HepG2 (cell line): ENCODE measurements around the gene DVL3. TPM values are rescaled to one million over a fixed set of nuclear protein-coding genes. Genes with fewer than 3 reads are reported as not detected.

Experiments used
- ARNT ChIP-seq: fragments of 450-650 bp; IDR thresholded peaks from 2 replicates; pipeline ENCODE4 v1.6.1; 2017
- BRCA1 ChIP-seq: sonication (generic); formaldehyde crosslinking; IDR thresholded peaks from 2 replicates; pipeline ENCODE4 v1.4.0; 2020; ENCODE audit warnings: missing genetic modification reagents
- HDAC2 ChIP-seq: sonication (generic); formaldehyde crosslinking; IDR thresholded peaks from 2 replicates; pipeline ENCODE4 v1.4.0; 2020; ENCODE audit warnings: missing genetic modification reagents
- HIVEP1 ChIP-seq: sonication (generic); formaldehyde crosslinking; IDR thresholded peaks from 2 replicates; pipeline ENCODE4 v1.4.0; 2020; ENCODE audit warnings: mild to moderate bottlenecking, missing genetic modification reagents
- HNRNPH1 ChIP-seq: fragments of 200-400 bp; formaldehyde crosslinking; optimal IDR thresholded peaks from 2 replicates; pipeline ENCODE3; 2017; ENCODE audit warnings: mild to moderate bottlenecking, low read depth, low read length
- ISX ChIP-seq: sonication (generic); formaldehyde crosslinking; conservative IDR thresholded peaks from 2 replicates; pipeline ENCODE4 v1.5.0; 2020; ENCODE audit warnings: missing genetic modification reagents
- JDP2 ChIP-seq: sonication (generic); formaldehyde crosslinking; IDR thresholded peaks from 2 replicates; pipeline ENCODE4 v1.8.1; 2022; ENCODE audit warnings: missing genetic modification reagents, borderline replicate concordance
- MATR3 ChIP-seq: sonication (generic); formaldehyde crosslinking; IDR thresholded peaks from 2 replicates; pipeline ENCODE4 v1.4.0; 2020; ENCODE audit warnings: missing genetic modification reagents
- MIXL1 ChIP-seq: IDR thresholded peaks from 2 replicates; pipeline ENCODE4 v1.6.1; 2016
- RARA ChIP-seq: IDR thresholded peaks from 2 replicates; pipeline ENCODE4 v1.6.1; 2016; ENCODE audit warnings: missing genetic modification reagents, missing compliant biosample characterization
- TAF1 ChIP-seq: sonication (generic); formaldehyde crosslinking; IDR thresholded peaks from 2 replicates; pipeline ENCODE4 v1.4.0; 2020; ENCODE audit warnings: missing genetic modification reagents
- TBL1XR1 ChIP-seq: fragments of 150-350 bp; IDR thresholded peaks from 2 replicates; pipeline ENCODE4 v1.6.1; 2014; ENCODE audit warnings: borderline replicate concordance, low read length; ENCODE audit not compliant: partially characterized antibody
- TFDP2 ChIP-seq: sonication (generic); formaldehyde crosslinking; IDR thresholded peaks from 2 replicates; pipeline ENCODE4 v1.4.0; 2020; ENCODE audit warnings: missing genetic modification reagents
- TGIF2 ChIP-seq: IDR thresholded peaks from 2 replicates; pipeline ENCODE4 v1.6.1; 2016; ENCODE audit warnings: control low read depth, missing compliant biosample characterization
- XBP1 ChIP-seq: sonication (generic); formaldehyde crosslinking; IDR thresholded peaks from 2 replicates; pipeline ENCODE4 v1.5.0; 2020; ENCODE audit warnings: missing genetic modification reagents
- YEATS2 ChIP-seq: sonication (generic); formaldehyde crosslinking; IDR thresholded peaks from 2 replicates; pipeline ENCODE4 v1.4.0; 2020; ENCODE audit warnings: missing genetic modification reagents, borderline replicate concordance
- ZFP90 ChIP-seq: sonication (generic); formaldehyde crosslinking; IDR thresholded peaks from 2 replicates; pipeline ENCODE4 v1.8.0; 2022; ENCODE audit warnings: missing genetic modification reagents, mild to moderate bottlenecking, inconsistent platforms, borderline replicate concordance
- ZNF180 ChIP-seq: sonication (generic); formaldehyde crosslinking; IDR thresholded peaks from 2 replicates; pipeline ENCODE4 v1.4.0; 2020; ENCODE audit warnings: low read depth, missing genetic modification reagents, borderline replicate concordance
- ZNF367 ChIP-seq: sonication (generic); formaldehyde crosslinking; IDR thresholded peaks from 2 replicates; pipeline ENCODE4 v1.4.0; 2020; ENCODE audit warnings: missing genetic modification reagents, borderline replicate concordance
- ZNF512B ChIP-seq: sonication (generic); formaldehyde crosslinking; IDR thresholded peaks from 2 replicates; pipeline ENCODE4 v1.5.1; 2020; ENCODE audit warnings: missing genetic modification reagents, mild to moderate bottlenecking, borderline replicate concordance
- ZNF564 ChIP-seq: sonication (generic); formaldehyde crosslinking; IDR thresholded peaks from 2 replicates; pipeline ENCODE4 v1.8.1; 2023; ENCODE audit warnings: mild to moderate bottlenecking, missing genetic modification reagents
- ZNF574 ChIP-seq: sonication (generic); formaldehyde crosslinking; IDR thresholded peaks from 2 replicates; pipeline ENCODE4 v1.4.0; 2020; ENCODE audit warnings: missing genetic modification reagents
- ZNF709 ChIP-seq: sonication (generic); formaldehyde crosslinking; IDR thresholded peaks from 2 replicates; pipeline ENCODE4 v1.5.0; 2020; ENCODE audit warnings: mild to moderate bottlenecking, missing genetic modification reagents
- ZNF780A ChIP-seq: sonication (generic); formaldehyde crosslinking; IDR thresholded peaks from 2 replicates; pipeline ENCODE4 v1.8.0; 2022; ENCODE audit warnings: mild to moderate bottlenecking, missing genetic modification reagents, moderate library complexity
- ZNF83 ChIP-seq: sonication (generic); formaldehyde crosslinking; IDR thresholded peaks from 2 replicates; pipeline ENCODE4 v1.4.0; 2020; ENCODE audit warnings: missing genetic modification reagents, mild to moderate bottlenecking, borderline replicate concordance
- polyA plus RNA-seq, 8 experiments: library from polyadenylated mRNA; depleted of rRNA in 3 of 8; stranded (reverse) in 7 of 8; unstranded in 1 of 8; fragments of >200 nt; fragmentation: Illumina TruSeq in 4 of 8; extraction: Trizol in 4 of 8; gene quantifications; 2 replicates each; pipeline versions ENCODE4 v1.2.1 to v1.2.3, GENCODE V29; 2011 to 2016; ENCODE audit warnings: low read depth in 4 of 8, missing spikeins in 1 of 8, mixed read lengths in 1 of 8; ENCODE audit not compliant: insufficient read depth in 1 of 8
- total RNA-seq, 5 experiments: library from RNA; depleted of rRNA; stranded (reverse); fragments of >200 nt; fragmentation: Illumina TruSeq; extraction: Trizol; gene quantifications; 2 replicates each; pipeline ENCODE4 v1.2.3, GENCODE V29; 2016; ENCODE audit warnings: low read depth in 1 of 5

The DVL3 gene
- total and polyA plus RNA-seq, 2 of the 13 experiments (the other 11 are each of a cell fraction or from before 2014, with no cell fraction given) = 29.0 to 36.1 TPM

- TF ChIP-seq TFDP2 (CRISPR knock-in tag) (peak; percentile 94), ZNF180 (no peak), ZNF83 (CRISPR knock-in tag) (no peak), TGIF2 (CRISPR knock-in tag) (no peak), ISX (no peak), ARNT (no peak), HDAC2 (CRISPR knock-in tag) (peak; percentile 65; the same call in 1 of the 2 replicates), JDP2 (CRISPR knock-in tag) (no peak), TBL1XR1 (no peak), ZNF574 (CRISPR knock-in tag) (peak; percentile 93), XBP1 (CRISPR knock-in tag) (no peak), HIVEP1 (CRISPR knock-in tag) (peak; percentile 81; the same call in 1 of the 2 replicates), ZNF709 (CRISPR knock-in tag) (no peak; the same call in 1 of the 2 replicates), YEATS2 (CRISPR knock-in tag) (peak; percentile 38; the same call in 1 of the 2 replicates), BRCA1 (CRISPR knock-in tag) (no peak), ZNF780A (CRISPR knock-in tag) (peak; percentile 19; the same call in 1 of the 2 replicates), MIXL1 (CRISPR knock-in tag) (peak; percentile 84), ZNF512B (CRISPR knock-in tag) (no peak), ZFP90 (CRISPR knock-in tag) (no peak), RARA (CRISPR knock-in tag) (peak; percentile 10; the same call in 1 of the 2 replicates), ZNF367 (CRISPR knock-in tag) (no peak), HNRNPH1 (no peak), ZNF564 (CRISPR knock-in tag) (peak; percentile 99), MATR3 (CRISPR knock-in tag) (no peak), TAF1 (CRISPR knock-in tag) (peak; percentile 72; the same call in 1 of the 2 replicates)
Measured at GRCh38 chr3:184133840-184134745, 21.1 kb upstream of the DVL3 start (continued).
